HCT116 (cell line): Measurements from ENCODE around the gene ADAMTS6. TPM values are rescaled to one million over a fixed set of nuclear protein-coding genes. Genes with fewer than 3 reads are reported as not detected.

ENCODE experiments used
- ATAC-seq: fragments of 200-7000 bp; cut with Tn5 transposase; 2 replicates; pipeline ENCODE4 v1.9.1; 2020; ENCODE audit warnings: mild to moderate bottlenecking, moderate library complexity
- BruUV-seq: library from RNA; stranded (reverse); fragments of 400-500 nt; replicated peaks from 2 replicates; lab custom pipeline; 2021; lab: Mats Ljungman, UMichigan
- CTCF ChIA-PET: fragments of 300-600 bp; sonication (Branson Sonifier 250); formaldehyde crosslinking; loops from one replicate; lab custom pipeline; 2021; ENCODE audit warnings: antibody characterized with exemption; lab: Charles Lee
- POLR2A ChIA-PET: fragments of 300-600, 350-600 bp; sonication (Branson Sonifier 250); formaldehyde crosslinking; loops from one replicate; lab custom pipeline; 2021; ENCODE audit warnings: antibody characterized with exemption; lab: Charles Lee
- RAD21 ChIA-PET, 2 experiments: fragments of 300-600 bp; sonication (Branson Sonifier 250); formaldehyde crosslinking; loops; one replicate each; lab custom pipeline; 2023; ENCODE audit warnings: low total read pairs in 2 of 2; ENCODE audit not compliant: uncharacterized antibody in 2 of 2, unreplicated experiment in 2 of 2, low non-redundant PET in 1 of 2; lab: Charles Lee
- DNase-seq: peaks from one replicate; pipeline ENCODE4 v3.0.0-alpha.2; 2010; ENCODE audit warnings: low read depth, low spot score
- H2AFZ ChIP-seq: fragments of 200-600 bp; shearing (Covaris generic), sonication (generic); 2 replicates; pipeline ENCODE4 v1.6.1; 2017; ENCODE audit warnings: low read depth, mixed run types, mixed read lengths, antibody characterized with exemption, low read length; ENCODE audit not compliant: poor library complexity, severe bottlenecking
- H3K27ac ChIP-seq: 2 replicates; pipeline ENCODE4 v1.5.1; 2012; ENCODE audit warnings: low read depth, low read length
- H3K27me3 ChIP-seq: fragments of 200-600 bp; sonication (generic); 2 replicates; pipeline ENCODE4 v1.6.1; 2016; ENCODE audit warnings: mixed run types, low read length, mixed read lengths; ENCODE audit not compliant: insufficient read depth
- H3K36me3 ChIP-seq, 2 experiments: fragments of 200-500 bp in 1 of 2; fragments of 200-600 bp in 1 of 2; sonication (Bioruptor generic) in 1 of 2; sonication (generic) in 1 of 2; 2 replicates each; pipeline versions ENCODE4 v1.5.1 to v1.6.1; 2014 to 2016; ENCODE audit warnings: low read length in 2 of 2, inconsistent platforms in 1 of 2, mixed read lengths in 1 of 2, mixed run types in 1 of 2; ENCODE audit not compliant: insufficient read depth in 2 of 2, control insufficient read depth in 1 of 2
- H3K4me1 ChIP-seq, 2 experiments: fragments of 200-600 bp in 1 of 2; sonication (generic) in 1 of 2; 2 replicates each; pipeline versions ENCODE4 v1.5.1 to v1.6.1; 2012 to 2017; ENCODE audit warnings: low read length in 2 of 2, inconsistent platforms in 1 of 2, mild to moderate bottlenecking in 1 of 2, mixed read lengths in 1 of 2, mixed run types in 1 of 2, moderate library complexity in 1 of 2; ENCODE audit not compliant: insufficient read depth in 2 of 2, control insufficient read depth in 1 of 2
- H3K4me2 ChIP-seq: fragments of 200-600 bp; sonication (generic); 2 replicates; pipeline ENCODE4 v1.6.1; 2017; ENCODE audit warnings: mixed run types, low read length, mixed read lengths
- H3K4me3 ChIP-seq, 2 experiments: fragments of 200-600 bp in 1 of 2; sonication (generic) in 1 of 2; replicated peaks in 1 of 2; 2 replicates each; pipeline ENCODE4 v1.5.1; 2011 to 2016; ENCODE audit warnings: low read length in 2 of 2, control low read depth in 1 of 2, low read depth in 1 of 2, mild to moderate bottlenecking in 1 of 2, mixed read lengths in 1 of 2, mixed run types in 1 of 2
- H3K79me2 ChIP-seq: fragments of 200-600 bp; sonication (generic); 2 replicates; pipeline ENCODE4 v1.6.1; 2017; ENCODE audit warnings: mild to moderate bottlenecking, mixed run types, low read length, moderate library complexity, mixed read lengths; ENCODE audit not compliant: insufficient read depth
- H3K9ac ChIP-seq: fragments of 200-600 bp; sonication (generic); 2 replicates; pipeline ENCODE4 v1.6.1; 2016; ENCODE audit warnings: low read length, mixed read lengths
- H3K9me2 ChIP-seq: fragments of 200-600 bp; sonication (generic), shearing (Covaris generic); 2 replicates; pipeline ENCODE4 v1.6.1; 2017; ENCODE audit warnings: mixed run types, mild to moderate bottlenecking, moderate library complexity; ENCODE audit not compliant: insufficient read depth
- H3K9me3 ChIP-seq, 2 experiments: fragments of 200-500 bp in 1 of 2; fragments of 200-600 bp in 1 of 2; sonication (Bioruptor generic) in 1 of 2; sonication (generic) in 1 of 2; 2 replicates each; pipeline ENCODE4 v1.6.1; 2014 to 2017; ENCODE audit warnings: low read length in 2 of 2, mixed read lengths in 2 of 2, inconsistent platforms in 1 of 2, low read depth in 1 of 2, mild to moderate bottlenecking in 1 of 2, mixed run types in 1 of 2, moderate library complexity in 1 of 2; ENCODE audit not compliant: control insufficient read depth in 1 of 2, insufficient read depth in 1 of 2
- H4K20me1 ChIP-seq: fragments of 200-600 bp; sonication (generic), shearing (Covaris generic); 2 replicates; pipeline ENCODE4 v1.6.1; 2017; ENCODE audit warnings: mixed run types, mild to moderate bottlenecking, moderate library complexity; ENCODE audit not compliant: insufficient read depth
- CBX3 ChIP-seq: IDR thresholded peaks from 2 replicates; pipeline ENCODE4 v1.6.1; 2012; ENCODE audit warnings: low read depth
- CEBPB ChIP-seq: IDR thresholded peaks from 2 replicates; pipeline ENCODE4 v1.6.1; 2012; ENCODE audit warnings: low read depth
- CTCF ChIP-seq, 3 experiments: fragments of 200-600 bp in 1 of 3; sonication (generic) in 1 of 3; IDR thresholded peaks in 2 of 3; conservative IDR thresholded peaks in 1 of 3; 2 replicates each; pipeline ENCODE4 v1.5.1; 2012 to 2017; ENCODE audit warnings: low read depth in 2 of 3, low read length in 2 of 3, antibody characterized with exemption in 1 of 3, borderline replicate concordance in 1 of 3, control low read depth in 1 of 3, mild to moderate bottlenecking in 1 of 3, mixed read lengths in 1 of 3, mixed run types in 1 of 3, moderate library complexity in 1 of 3; ENCODE audit not compliant: insufficient read depth in 1 of 3
- FOSL1 ChIP-seq: IDR thresholded peaks from 2 replicates; pipeline ENCODE4 v1.6.1; 2012; ENCODE audit warnings: low read depth
- REST ChIP-seq: IDR thresholded peaks from 2 replicates; pipeline ENCODE4 v1.6.1; 2012; ENCODE audit warnings: low read depth
- TCF7L2 ChIP-seq: IDR thresholded peaks from 2 replicates; pipeline ENCODE4 v1.7.0; 2011; ENCODE audit warnings: borderline replicate concordance, inconsistent platforms; ENCODE audit not compliant: insufficient read depth, insufficient read length; ENCODE audit errors: extremely low read depth
- ZNF274 ChIP-seq: fragments of 200-500 bp; sonication (Bioruptor generic); IDR thresholded peaks from 2 replicates; pipeline ENCODE4 v1.6.1; 2014; ENCODE audit warnings: mild to moderate bottlenecking, low read depth, low read length, inconsistent platforms
- intact Hi-C: fragments of 100-400 bp; cut with micrococcal nuclease; formaldehyde crosslinking; loops from 2 replicates; pipeline ENCODE4 v1.10.0; 2022
- total RNA-seq: library from RNA; stranded (reverse); gene quantifications from one replicate; pipeline ENCODE4 v1.2.1, GENCODE V29; 2021; ENCODE audit not compliant: unreplicated experiment
- TF ChIP-seq, protein P1 (sequence below): IDR thresholded peaks from 2 replicates; pipeline ENCODE4 v1.6.1; 2011; ENCODE audit warnings: mild to moderate bottlenecking, low read length, moderate library complexity; ENCODE audit not compliant: insufficient replicate concordance; ENCODE audit errors: extremely low read depth

ADAMTS6 gene
- total RNA-seq, 1 experiment from 2014 or later: 0.93 TPM

DNA sequence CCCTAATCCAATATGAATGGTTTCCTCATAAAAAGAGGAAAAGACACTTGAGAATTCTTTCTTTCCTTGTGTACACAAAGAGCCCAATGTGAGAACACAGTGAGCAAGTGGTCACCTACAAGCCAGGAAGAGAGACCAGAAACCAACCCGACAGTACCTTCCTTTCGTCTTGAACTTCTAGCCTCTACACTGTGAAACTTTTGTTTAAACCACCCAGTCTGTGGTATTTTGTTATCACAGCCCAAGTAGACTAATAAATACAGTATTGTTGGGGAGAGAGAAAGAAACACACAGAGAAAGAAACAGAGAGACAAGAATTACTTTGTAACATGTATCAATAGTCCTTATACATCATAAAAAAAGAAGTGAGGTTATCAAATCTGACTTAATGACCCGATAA lies 44.0 kb upstream of the ADAMTS6 start:
- intact Hi-C loops: no loop called here
- RAD21 ChIA-PET: no interaction called here
- Histone ChIP-seq H3K4me2 (no peak overlapping the region), H2AFZ (no peak overlapping the region), H3K27me3 (no peaks in the 10 kb centered on the region), H3K4me3 (no peak overlapping the region), H3K9me3 (no peaks in the 10 kb centered on the region), H3K9ac (no peak overlapping the region), H3K4me1 (no peaks in the 10 kb centered on the region), H3K79me2 (no peaks in the 10 kb centered on the region), H3K9me2 (no peaks in the 10 kb centered on the region), H4K20me1 (no peaks in the 10 kb centered on the region), H3K27ac (no peak overlapping the region), H3K36me3 (peaks cover 0 to 2% of the 10 kb centered on the region in 2 experiments; a peak in 2 of 4 replicates)
- no peak for ATAC-seq
- no TSS peak for BruUV-seq
- POLR2A ChIA-PET: no interaction called here
- no peak for DNase-seq
- TF ChIP-seq CTCF (IDR thresholded peaks at IDR 0.05 in 2 of 3, conservative IDR thresholded peaks at IDR 0.05 in 1 of 3; ENCODE audit: borderline replicate concordance in 1 of 3, insufficient read depth in 1 of 3, low read depth in 2 of 3, low read length in 2 of 3) (no peak), CEBPB (no peak), CBX3 (no peak), TCF7L2 (no peak), REST (no peak), ZNF274 (no peak), FOSL1 (no peak)
- TF ChIP-seq, protein P1, sequence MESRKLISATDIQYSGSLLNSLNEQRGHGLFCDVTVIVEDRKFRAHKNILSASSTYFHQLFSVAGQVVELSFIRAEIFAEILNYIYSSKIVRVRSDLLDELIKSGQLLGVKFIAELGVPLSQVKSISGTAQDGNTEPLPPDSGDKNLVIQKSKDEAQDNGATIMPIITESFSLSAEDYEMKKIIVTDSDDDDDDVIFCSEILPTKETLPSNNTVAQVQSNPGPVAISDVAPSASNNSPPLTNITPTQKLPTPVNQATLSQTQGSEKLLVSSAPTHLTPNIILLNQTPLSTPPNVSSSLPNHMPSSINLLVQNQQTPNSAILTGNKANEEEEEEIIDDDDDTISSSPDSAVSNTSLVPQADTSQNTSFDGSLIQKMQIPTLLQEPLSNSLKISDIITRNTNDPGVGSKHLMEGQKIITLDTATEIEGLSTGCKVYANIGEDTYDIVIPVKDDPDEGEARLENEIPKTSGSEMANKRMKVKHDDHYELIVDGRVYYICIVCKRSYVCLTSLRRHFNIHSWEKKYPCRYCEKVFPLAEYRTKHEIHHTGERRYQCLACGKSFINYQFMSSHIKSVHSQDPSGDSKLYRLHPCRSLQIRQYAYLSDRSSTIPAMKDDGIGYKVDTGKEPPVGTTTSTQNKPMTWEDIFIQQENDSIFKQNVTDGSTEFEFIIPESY: no peak
- CTCF ChIA-PET: no interaction called here
